ENCODE results near the gene IQSEC1.

The IQSEC1 gene

DNA sequence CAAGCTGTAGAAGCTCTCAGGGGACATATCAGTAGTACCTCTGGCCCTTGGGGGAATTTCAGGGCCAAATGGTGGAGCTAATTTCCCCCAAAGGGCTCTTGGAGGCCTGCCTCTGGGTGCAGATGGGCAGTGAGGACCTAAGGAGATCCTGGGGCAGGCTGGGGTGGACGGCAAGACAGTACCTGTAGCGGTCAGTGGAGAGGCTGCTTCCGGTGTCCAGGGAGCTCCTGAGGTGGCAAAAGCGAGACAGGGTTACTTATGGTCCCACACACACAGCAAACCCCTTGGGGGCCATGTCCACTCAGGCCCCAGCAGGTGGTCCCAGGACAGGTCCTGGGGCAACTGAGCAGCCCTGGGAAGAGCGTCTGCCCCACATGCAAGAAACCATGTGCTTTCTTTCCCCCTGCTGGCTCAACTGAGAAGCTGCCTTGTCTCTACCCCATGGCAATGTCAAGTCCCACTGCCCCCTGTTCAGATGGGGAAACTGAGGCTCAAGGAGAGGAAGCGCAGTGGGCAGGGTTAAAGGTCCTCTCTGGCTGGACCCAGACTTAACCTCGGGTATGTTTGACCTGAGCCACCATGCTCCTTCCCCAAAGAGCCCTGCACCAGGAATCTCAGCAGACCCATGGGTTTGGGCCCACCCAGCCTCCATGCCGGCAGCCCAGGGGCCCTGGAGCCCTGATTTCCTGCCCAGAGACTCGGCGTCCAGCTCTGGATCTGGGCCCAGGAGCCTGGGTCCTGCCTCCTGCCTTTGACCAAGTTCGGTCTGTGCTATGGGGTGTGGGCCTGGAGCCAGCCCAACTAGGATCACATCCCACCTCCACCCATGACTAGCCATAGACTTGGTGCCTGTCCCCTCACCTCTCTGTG is 25.7 kb downstream of the IQSEC1 start:
- no peak for DNase-seq (ENCODE audit: low read depth)
- TF ChIP-seq, protein P1, sequence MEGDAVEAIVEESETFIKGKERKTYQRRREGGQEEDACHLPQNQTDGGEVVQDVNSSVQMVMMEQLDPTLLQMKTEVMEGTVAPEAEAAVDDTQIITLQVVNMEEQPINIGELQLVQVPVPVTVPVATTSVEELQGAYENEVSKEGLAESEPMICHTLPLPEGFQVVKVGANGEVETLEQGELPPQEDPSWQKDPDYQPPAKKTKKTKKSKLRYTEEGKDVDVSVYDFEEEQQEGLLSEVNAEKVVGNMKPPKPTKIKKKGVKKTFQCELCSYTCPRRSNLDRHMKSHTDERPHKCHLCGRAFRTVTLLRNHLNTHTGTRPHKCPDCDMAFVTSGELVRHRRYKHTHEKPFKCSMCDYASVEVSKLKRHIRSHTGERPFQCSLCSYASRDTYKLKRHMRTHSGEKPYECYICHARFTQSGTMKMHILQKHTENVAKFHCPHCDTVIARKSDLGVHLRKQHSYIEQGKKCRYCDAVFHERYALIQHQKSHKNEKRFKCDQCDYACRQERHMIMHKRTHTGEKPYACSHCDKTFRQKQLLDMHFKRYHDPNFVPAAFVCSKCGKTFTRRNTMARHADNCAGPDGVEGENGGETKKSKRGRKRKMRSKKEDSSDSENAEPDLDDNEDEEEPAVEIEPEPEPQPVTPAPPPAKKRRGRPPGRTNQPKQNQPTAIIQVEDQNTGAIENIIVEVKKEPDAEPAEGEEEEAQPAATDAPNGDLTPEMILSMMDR (conservative IDR thresholded peaks at IDR 0.05; ENCODE audit: low read length), result no peak
- H3K4me3 ChIP-seq (ENCODE audit: low read length), result no peak overlapping the region

DNA sequence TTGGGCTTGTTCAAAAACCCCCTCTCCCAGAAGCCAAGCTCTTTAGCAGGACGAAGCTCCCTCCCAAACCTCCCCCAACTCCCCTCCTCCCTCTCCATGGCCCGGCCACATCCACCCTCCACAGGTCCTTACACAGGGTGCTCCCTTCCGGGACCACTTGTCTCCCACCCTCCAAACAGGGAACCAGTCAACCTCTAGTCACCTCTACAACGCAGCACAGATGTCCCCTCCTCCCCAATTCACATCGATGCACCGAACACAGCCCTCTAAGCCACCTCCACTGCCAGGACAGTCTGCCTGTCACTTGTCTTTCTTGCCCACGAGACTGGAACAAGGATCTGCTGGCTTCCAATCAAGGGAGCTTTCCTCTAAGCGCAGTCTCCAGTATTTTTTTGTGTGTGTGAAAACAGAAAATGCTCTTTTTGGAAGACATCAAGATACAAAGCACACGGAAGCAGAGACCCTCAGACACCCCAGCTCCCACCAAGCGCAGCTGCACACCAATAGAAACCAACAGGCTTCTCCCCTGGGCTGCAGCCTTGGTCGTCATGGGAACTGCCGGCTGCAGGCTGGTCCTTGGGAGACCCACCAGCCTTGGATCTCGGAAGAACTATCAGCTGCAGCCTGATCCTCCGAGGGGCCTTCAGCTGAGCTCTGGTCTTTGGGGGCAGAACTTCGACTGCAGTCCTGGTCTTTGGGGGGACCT is 26.5 kb downstream of the IQSEC1 start:
- TF ChIP-seq, protein P1 (conservative IDR thresholded peaks at IDR 0.05; ENCODE audit: low read length), result no peak
- H3K4me3 ChIP-seq (ENCODE audit: low read length), result no peak overlapping the region
- no peak for DNase-seq (ENCODE audit: low read depth)

DNA sequence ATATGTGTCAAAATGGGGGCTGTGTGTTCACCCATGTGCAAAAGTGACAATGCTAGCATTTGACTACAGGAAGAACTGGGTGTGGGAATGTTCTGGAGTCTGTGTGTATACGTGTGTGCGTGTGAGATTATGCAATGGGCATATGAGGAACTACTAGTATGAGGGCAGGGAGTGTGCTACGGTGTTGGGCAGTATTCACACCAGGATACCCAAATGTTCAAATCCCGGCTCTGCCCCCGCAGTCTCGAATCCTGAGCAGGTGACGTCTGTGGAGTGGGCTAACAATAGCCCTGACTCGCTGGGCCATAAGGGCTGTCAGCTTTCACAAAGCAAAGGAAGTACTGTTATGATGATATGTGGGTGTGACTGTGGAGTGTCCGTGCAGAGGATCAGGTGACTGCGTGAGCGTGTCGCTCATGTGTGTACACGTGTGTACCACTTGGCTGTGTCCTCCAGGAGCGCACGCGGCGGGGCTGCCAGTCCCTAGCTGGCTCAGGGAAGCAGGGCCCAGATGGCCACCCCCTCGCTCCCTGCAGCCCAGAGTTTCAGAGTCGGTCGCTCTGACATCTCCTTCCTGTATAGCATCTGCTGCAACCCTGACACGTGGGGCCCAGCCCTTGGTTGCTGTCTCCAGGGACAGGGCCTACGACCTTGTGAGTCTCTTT is 27.2 kb downstream of the IQSEC1 start:
- DNase-seq (ENCODE audit: low read depth), result no peak
- TF ChIP-seq, protein P1 (conservative IDR thresholded peaks at IDR 0.05; ENCODE audit: low read length), result no peak
- H3K4me3 ChIP-seq (ENCODE audit: low read length), result no peak overlapping the region

DNA sequence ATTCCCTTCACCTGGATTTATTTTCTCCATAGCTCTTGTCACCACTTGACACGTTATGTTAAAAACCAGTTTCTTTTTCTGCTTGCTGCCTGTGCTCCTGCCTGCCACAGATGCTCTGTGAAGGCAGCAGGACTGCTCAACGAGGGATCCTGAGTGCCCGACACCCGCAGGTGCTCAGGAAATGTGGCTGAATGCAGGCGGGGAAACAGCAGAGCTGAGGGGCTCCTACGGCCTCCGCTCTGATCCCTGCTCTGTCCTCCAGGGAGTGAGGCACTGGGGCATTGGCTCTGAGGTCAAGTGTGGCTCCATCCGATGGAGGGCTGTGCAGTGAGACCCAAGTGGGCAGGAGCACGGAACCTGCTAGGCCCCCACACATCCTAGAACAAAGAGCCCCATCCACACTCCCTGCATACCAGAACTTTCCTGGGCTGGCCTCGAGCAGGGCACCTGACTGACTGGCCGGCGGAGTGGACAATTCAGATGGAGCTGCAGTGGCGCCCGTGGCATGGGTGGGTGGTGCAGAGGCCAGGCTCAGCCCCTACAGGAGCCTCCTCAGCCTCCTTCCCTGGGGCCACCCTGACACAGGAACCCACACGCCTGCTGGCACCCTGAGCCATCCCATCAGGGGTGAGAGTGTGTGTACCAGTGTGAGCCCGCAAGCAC is 27.9 kb downstream of the IQSEC1 start:
- DNase-seq (ENCODE audit: low read depth), result no peak
- no peak overlapping the region for H3K4me3 ChIP-seq (ENCODE audit: low read length)
- TF ChIP-seq, protein P1 (conservative IDR thresholded peaks at IDR 0.05; ENCODE audit: low read length), result no peak

DNA sequence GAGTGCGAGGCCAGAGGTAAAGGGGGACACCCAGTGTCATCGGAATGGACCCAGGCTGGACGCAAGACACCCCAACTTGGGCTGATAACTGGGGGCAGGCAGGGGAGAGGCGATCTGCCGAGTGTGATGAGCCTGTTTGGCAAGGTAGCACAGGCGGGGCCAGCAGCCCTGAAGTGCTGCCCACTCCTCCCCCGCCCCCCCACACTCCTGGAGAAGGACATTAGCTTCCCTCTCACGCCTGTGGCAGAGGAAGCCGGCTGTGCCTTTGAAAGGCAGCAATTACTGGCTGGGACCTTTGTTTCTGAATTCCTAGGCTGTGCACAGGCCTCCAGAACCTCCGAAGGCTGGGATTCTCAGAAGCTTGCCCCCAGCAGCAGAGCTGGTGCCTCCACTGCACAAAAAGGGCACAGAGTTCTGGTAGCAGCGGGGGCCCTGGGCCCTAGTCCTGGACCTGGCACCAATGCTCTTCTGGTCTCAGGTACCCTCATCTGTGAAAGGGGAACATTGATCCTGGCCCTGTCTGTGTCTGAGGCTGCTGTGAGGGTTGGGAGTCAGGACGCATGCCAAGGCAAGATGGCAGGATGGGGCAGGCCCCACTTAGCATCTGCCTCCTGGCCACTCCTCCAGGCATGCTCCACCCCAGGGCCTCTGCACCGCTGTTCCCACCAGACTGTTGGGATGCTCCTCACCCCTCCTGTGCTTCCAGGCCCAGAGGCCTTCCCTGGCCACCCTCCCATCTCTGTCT is 28.6 kb downstream of the IQSEC1 start:
- TF ChIP-seq, protein P1 (conservative IDR thresholded peaks at IDR 0.05; ENCODE audit: low read length), result no peak

DNA sequence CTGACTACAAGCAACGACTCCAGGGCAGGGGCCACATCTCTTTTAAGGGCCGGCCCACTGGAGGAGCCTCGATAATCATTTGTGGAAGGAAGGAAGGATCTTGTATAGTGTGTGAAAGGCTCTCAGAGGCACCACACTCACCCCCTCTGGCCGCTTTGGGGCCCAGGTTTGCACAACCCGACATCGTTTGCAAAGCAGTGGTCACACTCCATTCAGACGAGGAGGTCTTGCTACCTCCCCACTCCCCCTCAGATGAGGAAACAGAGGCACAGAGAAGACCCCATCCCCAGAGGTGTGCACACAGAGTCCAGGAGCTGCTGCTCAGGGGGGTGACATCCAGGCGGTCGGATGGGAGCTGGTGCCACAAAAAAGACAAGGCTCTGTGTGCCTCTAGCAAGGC is 29.6 kb downstream of the IQSEC1 start:
- TF ChIP-seq, protein P1 (conservative IDR thresholded peaks at IDR 0.05; ENCODE audit: low read length), result no peak
- DNase-seq (ENCODE audit: low read depth), result no peak
- no peak overlapping the region for H3K4me3 ChIP-seq (ENCODE audit: low read length)

More for the DNA sequence above, 28.6 kb downstream of the IQSEC1 start:
- H3K4me3 ChIP-seq (ENCODE audit: low read length), result no peak overlapping the region
- DNase-seq (ENCODE audit: low read depth), result no peak

All from AG10803 (cell line).